ENCODE measurements around the gene ADAMTS2.

The ADAMTS2 gene

GRCh38 chr5:179261301-179262125, 83.7 kb downstream of the ADAMTS2 start:
- H3K27ac ChIP-seq, result no peak overlapping the region
- peak; percentile 32 for TF ChIP-seq CTCF (conservative IDR thresholded peaks at IDR 0.05)

GRCh38 chr5:179260324-179261070, 84.8 kb downstream of the ADAMTS2 start:
- TF ChIP-seq CTCF (conservative IDR thresholded peaks at IDR 0.05), result no peak
- no peak overlapping the region for H3K27ac ChIP-seq

GRCh38 chr5:179259731-179260323, 85.4 kb downstream of the ADAMTS2 start:
- TF ChIP-seq CTCF (conservative IDR thresholded peaks at IDR 0.05), result no peak

GRCh38 chr5:179258922-179259730, 86.1 kb downstream of the ADAMTS2 start:
- H3K27ac ChIP-seq, result no peak overlapping the region
- TF ChIP-seq CTCF (conservative IDR thresholded peaks at IDR 0.05), result no peak

More at GRCh38 chr5:179259731-179260323, 85.4 kb downstream of the ADAMTS2 start:
- H3K27ac ChIP-seq, result no peak overlapping the region

DNA sequence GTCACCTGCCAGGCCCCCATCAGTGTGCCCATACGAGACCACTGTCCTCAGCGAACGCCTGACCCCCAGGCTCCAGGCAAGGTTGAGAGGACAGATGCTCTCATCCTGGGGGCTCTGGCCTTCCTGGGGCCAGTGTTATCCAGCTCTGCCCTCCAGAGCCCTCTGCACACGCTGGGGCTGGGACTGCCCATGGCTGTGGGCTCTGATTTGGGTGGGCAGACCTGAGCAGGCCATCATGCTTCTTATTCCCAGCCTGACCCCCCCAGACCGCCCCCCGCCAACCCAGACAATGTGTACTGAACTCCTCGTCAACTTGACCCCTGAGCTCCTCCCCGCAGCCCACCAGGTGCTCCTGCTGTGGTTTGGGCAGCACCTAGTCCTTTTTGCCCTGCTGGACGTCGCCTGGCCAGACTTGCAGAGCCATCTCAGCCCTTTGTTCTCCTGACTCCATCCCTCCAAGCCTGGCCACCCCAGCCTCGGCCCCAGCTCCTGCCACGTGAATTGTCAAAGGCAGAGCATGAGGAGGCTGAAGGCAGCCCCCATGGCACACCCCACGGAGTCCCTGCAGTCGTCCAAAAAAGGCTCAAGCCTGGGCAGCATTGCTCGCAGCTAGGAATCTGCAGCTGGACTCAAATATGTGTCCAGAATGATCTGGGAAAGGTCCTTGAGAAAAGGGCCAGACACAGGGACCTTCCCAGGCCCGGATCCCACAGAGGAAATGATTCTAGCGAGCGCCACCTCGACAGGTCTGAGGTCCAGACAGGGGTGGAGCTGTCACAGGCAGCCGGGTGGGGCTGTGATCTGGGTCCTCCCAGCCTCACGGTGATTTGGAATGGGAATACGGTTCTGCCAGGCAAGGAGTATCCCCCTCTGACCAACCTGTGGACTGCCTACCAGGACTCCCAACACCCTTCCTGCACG, 87.0 kb downstream of the ADAMTS2 start:
- TF ChIP-seq CTCF (conservative IDR thresholded peaks at IDR 0.05), result no peak
- H3K27ac ChIP-seq, result no peak overlapping the region

DNA sequence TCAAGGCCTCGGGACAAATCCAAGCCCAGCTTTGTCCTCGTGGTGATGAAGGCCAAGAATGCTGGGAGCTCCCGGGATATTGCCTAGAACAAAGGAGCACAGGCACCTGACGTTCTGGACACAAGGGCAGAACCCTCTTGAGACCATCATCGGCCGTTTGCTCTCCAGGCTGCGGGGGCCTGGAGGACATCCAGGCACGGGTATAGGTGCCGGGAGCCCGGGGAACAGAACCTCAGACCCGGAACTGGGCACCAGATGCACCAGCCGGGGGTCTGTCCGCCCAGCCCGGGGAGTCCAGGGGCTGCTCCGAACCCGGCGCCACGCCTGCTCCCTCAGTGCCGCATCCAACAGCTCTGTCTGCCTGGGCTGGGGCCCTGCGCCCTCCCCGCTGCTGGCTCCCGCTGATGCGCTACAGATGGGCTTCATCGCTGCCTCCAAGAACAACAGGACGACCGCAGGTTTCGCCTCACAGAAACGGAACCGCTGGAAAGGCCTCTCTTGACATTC, 88.0 kb downstream of the ADAMTS2 start:
- no peak for TF ChIP-seq CTCF (conservative IDR thresholded peaks at IDR 0.05)
- no peak overlapping the region for H3K27ac ChIP-seq

Data from VCaP (cell line).